Prostate gland (tissue), 2 donors: ENCODE measurements around the gene KLHL3. TPM values are rescaled to one million over a fixed set of nuclear protein-coding genes. Genes with fewer than 3 reads are reported as not detected.

Experiments
- DNase-seq: peaks from one replicate; pipeline ENCODE4 v3.0.0-alpha.2; 2019; ENCODE audit warnings: low spot score
- H3K27ac ChIP-seq, 2 donors: fragments of 200-600 bp; sonication (generic); 2 replicates each; pipeline ENCODE4 v1.5.1; 2017 to 2019
- H3K27me3 ChIP-seq: fragments of 200-600 bp; sonication (generic); replicated peaks from 2 replicates; pipeline ENCODE4 v1.5.1; 2019; ENCODE audit not compliant: insufficient read depth
- H3K36me3 ChIP-seq, 2 donors: fragments of 200-600 bp; sonication (generic); 1 replicate in 1 of 2; 2 replicates in 1 of 2; pipeline versions ENCODE4 v1.5.1 to v1.8.1; 2017 to 2019
- H3K4me1 ChIP-seq: fragments of 200-600 bp; sonication (generic); replicated peaks from 2 replicates; pipeline ENCODE4 v1.5.1; 2019
- H3K4me3 ChIP-seq, 2 donors: fragments of 200-600 bp; sonication (generic); 2 replicates each; pipeline ENCODE4 v1.5.1; 2017 to 2019
- H3K9me3 ChIP-seq: fragments of 200-600 bp; sonication (generic); 2 replicates; pipeline ENCODE4 v1.5.1; 2017
- POLR2A ChIP-seq: fragments of 450-650 bp; IDR thresholded peaks from one replicate; pipeline ENCODE4 v1.6.1; 2016; ENCODE audit warnings: antibody characterized with exemption, mild to moderate bottlenecking
- POLR2AphosphoS5 ChIP-seq: sonication (generic); formaldehyde crosslinking; IDR thresholded peaks from one replicate; pipeline ENCODE4 v1.6.1; 2017; ENCODE audit warnings: antibody characterized with exemption
- WGBS: methylation state at CpG from one replicate; pipeline ENCODE4 v1.1.5; 2018; 5-methylcytosine and 5-hydroxymethylcytosine counted together
- intact Hi-C: fragments of 100-400 bp; cut with DNase I; formaldehyde crosslinking; loops from one replicate; pipeline ENCODE4 v1.14.2; 2022
- total RNA-seq, 2 donors: library from RNA; depleted of rRNA; stranded (reverse); fragments of >200 nt; gene quantifications; one replicate each; pipeline ENCODE4 v1.1.0, GENCODE V29; 2016
- TF ChIP-seq, protein P1 (sequence below), 4 experiments: fragments of 200-600 bp in 2 of 4; fragments of 450-650 bp in 2 of 4; sonication (generic) in 2 of 4; IDR thresholded peaks; 1 replicate in 3 of 4; 2 replicates in 1 of 4; pipeline ENCODE4 v1.5.1; 2016 to 2019; ENCODE audit warnings: antibody characterized with exemption in 4 of 4, mild to moderate bottlenecking in 2 of 4, moderate library complexity in 2 of 4

KLHL3 gene
- total RNA-seq, 2 donors from 2014 or later: 1.8 to 14.0 TPM

DNA sequence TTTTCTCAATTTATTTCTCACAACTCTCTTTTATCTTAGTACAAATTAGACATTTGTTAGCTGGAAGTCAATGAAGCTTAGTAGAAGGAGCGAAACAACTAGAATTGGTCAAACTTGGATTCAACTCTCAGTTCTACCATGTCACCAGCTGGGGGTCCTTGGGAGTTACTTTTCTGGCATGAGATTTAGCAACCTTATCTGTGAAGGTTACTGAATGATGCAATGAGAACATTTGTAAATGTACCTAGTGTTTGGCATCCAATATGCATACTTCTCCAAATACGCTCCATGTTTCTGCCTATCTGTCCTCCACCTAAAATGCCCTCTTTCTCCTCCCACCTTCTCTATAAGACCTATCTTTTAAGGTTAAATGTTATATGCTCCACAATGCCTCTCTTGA lies 12.0 kb upstream of the KLHL3 start:
- WGBS: 99% methylated on average over 2 of the region's 2 CpGs
- Histone ChIP-seq H3K27ac (no peak overlapping the region), H3K36me3 (no peaks in the 10 kb centered on the region), H3K4me1 (no peaks in the 10 kb centered on the region), H3K4me3 (no peak overlapping the region), H3K9me3 (no peaks in the 10 kb centered on the region), H3K27me3 (no peaks in the 10 kb centered on the region)
- intact Hi-C loops: no loop called here
- TF ChIP-seq, protein P1, sequence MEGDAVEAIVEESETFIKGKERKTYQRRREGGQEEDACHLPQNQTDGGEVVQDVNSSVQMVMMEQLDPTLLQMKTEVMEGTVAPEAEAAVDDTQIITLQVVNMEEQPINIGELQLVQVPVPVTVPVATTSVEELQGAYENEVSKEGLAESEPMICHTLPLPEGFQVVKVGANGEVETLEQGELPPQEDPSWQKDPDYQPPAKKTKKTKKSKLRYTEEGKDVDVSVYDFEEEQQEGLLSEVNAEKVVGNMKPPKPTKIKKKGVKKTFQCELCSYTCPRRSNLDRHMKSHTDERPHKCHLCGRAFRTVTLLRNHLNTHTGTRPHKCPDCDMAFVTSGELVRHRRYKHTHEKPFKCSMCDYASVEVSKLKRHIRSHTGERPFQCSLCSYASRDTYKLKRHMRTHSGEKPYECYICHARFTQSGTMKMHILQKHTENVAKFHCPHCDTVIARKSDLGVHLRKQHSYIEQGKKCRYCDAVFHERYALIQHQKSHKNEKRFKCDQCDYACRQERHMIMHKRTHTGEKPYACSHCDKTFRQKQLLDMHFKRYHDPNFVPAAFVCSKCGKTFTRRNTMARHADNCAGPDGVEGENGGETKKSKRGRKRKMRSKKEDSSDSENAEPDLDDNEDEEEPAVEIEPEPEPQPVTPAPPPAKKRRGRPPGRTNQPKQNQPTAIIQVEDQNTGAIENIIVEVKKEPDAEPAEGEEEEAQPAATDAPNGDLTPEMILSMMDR (IDR thresholded peaks at IDR 0.05): no peak
- TF ChIP-seq POLR2AphosphoS5 (no peak), POLR2A (no peak)
- DNase-seq: no peak

DNA sequence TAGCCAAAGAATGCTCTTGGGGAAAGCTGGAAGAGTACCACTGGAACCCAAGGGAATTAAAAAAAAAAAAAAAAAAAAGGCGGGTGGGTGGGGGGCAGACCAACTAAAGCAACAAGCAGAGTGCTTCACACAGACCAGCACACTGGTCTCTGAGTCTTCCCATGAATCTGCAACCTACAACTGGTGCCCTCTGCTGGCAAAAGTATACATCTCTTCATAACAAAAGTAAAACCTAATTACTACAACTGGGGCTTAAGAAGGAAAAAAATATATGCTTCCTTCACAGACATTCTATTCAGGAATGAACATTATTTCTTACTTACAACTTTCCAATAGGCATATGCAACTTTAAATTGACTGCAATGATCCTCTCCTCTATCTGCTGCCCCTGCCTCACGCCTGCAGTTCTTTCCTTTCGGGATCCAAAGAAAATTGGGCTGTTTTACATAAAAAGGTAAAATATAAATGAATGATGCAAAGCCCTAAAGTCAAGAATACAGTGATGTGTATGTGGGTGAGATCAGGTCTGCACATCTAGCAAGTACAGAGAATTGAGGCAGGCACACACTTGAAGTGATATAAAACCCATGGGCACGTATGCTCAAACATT lies 7.2 kb upstream of the KLHL3 start:
- H3K36me3 ChIP-seq: no peaks in the 10 kb centered on the region
- no peaks in the 10 kb centered on the region for H3K4me1 ChIP-seq
- H3K4me3 ChIP-seq: no peak overlapping the region
- intact Hi-C loops: loop anchor here (2.0 to 5.0 kb wide), 2 partner anchors 82 to 111 kb away; no protein-coding TSS in a partner anchor
- TF ChIP-seq, protein P1 (IDR thresholded peaks at IDR 0.05): peak in 3 of 4 experiments; percentile 30 to 58 (median 57)
- TF ChIP-seq POLR2AphosphoS5: no peak
- TF ChIP-seq POLR2A: no peak
- H3K27ac ChIP-seq: no peak overlapping the region
- H3K9me3 ChIP-seq: no peaks in the 10 kb centered on the region
- H3K27me3 ChIP-seq: no peaks in the 10 kb centered on the region
- DNase-seq: peak; percentile 52
- 72% methylated on average over 4 of the region's 4 CpGs for WGBS

DNA sequence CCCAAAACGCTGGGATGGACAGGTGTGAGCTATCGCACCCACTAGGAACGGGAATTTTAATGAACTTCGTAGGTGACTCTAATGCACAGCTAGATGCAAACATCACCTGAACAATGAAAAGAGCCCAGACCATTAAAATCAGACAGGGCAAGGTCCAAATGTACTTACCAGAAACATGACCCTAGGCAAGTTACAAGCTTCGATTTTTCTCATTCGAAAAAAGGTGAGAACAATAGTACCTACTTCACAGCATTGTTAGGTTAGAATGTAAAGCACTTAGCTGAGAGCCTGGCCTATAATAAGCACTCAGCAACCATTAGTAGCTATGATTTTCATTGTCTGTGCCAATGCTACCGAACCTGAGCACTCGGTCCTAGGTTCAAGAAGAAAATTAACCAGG lies 5.8 kb upstream of the KLHL3 start:
- no peaks in the 10 kb centered on the region for H3K36me3 ChIP-seq
- no peaks in the 10 kb centered on the region for H3K4me1 ChIP-seq
- H3K9me3 ChIP-seq: no peaks in the 10 kb centered on the region
- H3K4me3 ChIP-seq: no peak overlapping the region
- no peak overlapping the region for H3K27ac ChIP-seq
- H3K27me3 ChIP-seq: no peaks in the 10 kb centered on the region
- TF ChIP-seq POLR2A: no peak
- TF ChIP-seq, protein P1 (IDR thresholded peaks at IDR 0.05): no peak
- DNase-seq: no peak
- 85% methylated on average over 8 of the region's 8 CpGs for WGBS
- intact Hi-C loops: loop anchor here (2.0 to 5.0 kb wide), 2 partner anchors 81 to 109 kb away; no protein-coding TSS in a partner anchor

DNA sequence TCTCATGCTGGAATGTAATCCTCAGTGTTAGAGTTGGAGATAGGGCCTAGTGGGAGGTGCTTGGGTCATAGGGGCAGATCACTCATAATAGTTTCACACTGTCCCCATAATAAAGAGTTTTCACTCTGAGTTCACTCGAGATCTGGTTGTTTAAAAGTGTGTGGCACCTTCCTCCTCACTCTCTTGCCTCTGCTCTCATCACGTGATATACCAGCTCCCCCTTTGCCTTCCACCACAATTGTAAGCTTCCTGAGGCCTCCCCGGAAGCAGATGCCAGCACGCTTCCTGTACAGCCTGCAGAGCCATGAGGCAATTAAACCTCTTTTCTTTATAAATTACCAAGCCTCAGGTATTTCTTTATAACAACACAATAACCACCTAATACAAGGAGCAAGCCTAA lies 3.8 kb upstream of the KLHL3 start:
- Histone ChIP-seq H3K9me3 (no peaks in the 10 kb centered on the region), H3K4me3 (no peak overlapping the region), H3K4me1 (no peaks in the 10 kb centered on the region), H3K27ac (no peak overlapping the region), H3K27me3 (no peaks in the 10 kb centered on the region), H3K36me3 (no peaks in the 10 kb centered on the region)
- DNase-seq: no peak
- TF ChIP-seq, protein P1 (IDR thresholded peaks at IDR 0.05): no peak
- TF ChIP-seq POLR2AphosphoS5 (no peak), POLR2A (no peak)
- whole genome bisulfite sequencing: 94% methylated on average over 4 of the region's 4 CpGs
- intact Hi-C loops: loop anchor here (5.0 kb wide), 1 partner anchor 107 kb away; no protein-coding TSS in a partner anchor

DNA sequence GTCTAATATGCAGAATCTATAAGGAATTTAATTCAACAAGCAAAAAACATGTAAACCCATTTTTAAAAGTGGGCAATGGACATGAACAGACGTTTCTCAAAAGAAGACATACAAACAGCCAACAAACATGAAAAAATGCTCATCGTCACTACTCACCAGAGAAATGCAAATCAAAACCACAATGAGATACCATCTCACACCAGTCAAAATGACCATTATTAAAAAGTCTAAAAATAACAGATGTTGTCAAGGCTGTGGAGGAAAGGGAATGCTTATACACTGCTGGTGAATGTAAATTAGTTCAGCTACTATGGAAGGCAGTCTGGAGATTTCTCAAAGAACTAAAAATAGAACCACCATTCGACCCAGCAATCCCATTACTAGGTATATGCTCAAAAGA lies 3.1 kb upstream of the KLHL3 start:
- no peak for DNase-seq
- H3K4me1 ChIP-seq: no peaks in the 10 kb centered on the region
- no peak overlapping the region for H3K4me3 ChIP-seq
- H3K27me3 ChIP-seq: no peaks in the 10 kb centered on the region
- WGBS: 91% methylated on average over 3 of the region's 3 CpGs
- no peaks in the 10 kb centered on the region for H3K36me3 ChIP-seq
- H3K9me3 ChIP-seq: no peaks in the 10 kb centered on the region
- TF ChIP-seq, protein P1 (IDR thresholded peaks at IDR 0.05): no peak
- TF ChIP-seq POLR2A (no peak), POLR2AphosphoS5 (no peak)
- no peak overlapping the region for H3K27ac ChIP-seq
- intact Hi-C loops: no loop called here
